K562 (cell line): Measurements from ENCODE around the gene ACER1. TPM values are rescaled to one million over a fixed set of nuclear protein-coding genes. Genes with fewer than 3 reads are reported as not detected.

Source experiments
- BHLHE40 ChIP-seq: IDR thresholded peaks from 2 replicates; pipeline ENCODE4 v1.6.1; 2011; ENCODE audit warnings: low read length, improper control_type of control experiment
- BRD4 ChIP-seq: fragments of 200-600 bp; sonication (generic); IDR thresholded peaks from 2 replicates; pipeline ENCODE4 v1.6.1; 2017; ENCODE audit warnings: inconsistent platforms
- ESRRA ChIP-seq: fragments of 450-650 bp; IDR thresholded peaks from 2 replicates; pipeline ENCODE4 v1.6.1; 2014; ENCODE audit warnings: low read depth, mild to moderate bottlenecking, moderate library complexity, borderline replicate concordance
- HCFC1 ChIP-seq: IDR thresholded peaks from 2 replicates; pipeline ENCODE4 v1.6.1; 2012; ENCODE audit warnings: low read depth, low read length, improper control_type of control experiment
- HLTF ChIP-seq: fragments of 450-650 bp; IDR thresholded peaks from 2 replicates; pipeline ENCODE4 v1.6.1; 2016
- HMGN3 ChIP-seq: IDR thresholded peaks from 2 replicates; pipeline ENCODE4 v1.6.1; 2011; ENCODE audit warnings: borderline replicate concordance, low read depth, mild to moderate bottlenecking, mixed read lengths, low read length; ENCODE audit not compliant: insufficient read length; ENCODE audit errors: extremely low read depth
- MCM3 ChIP-seq: fragments of 450-650 bp; IDR thresholded peaks from 2 replicates; pipeline ENCODE4 v1.6.1; 2016
- MEF2D ChIP-seq: conservative IDR thresholded peaks from 2 replicates; pipeline ENCODE4 v1.6.1; 2016; ENCODE audit warnings: low read depth, missing genetic modification characterization, missing compliant biosample characterization
- NFIC ChIP-seq: fragments of 450-650 bp; IDR thresholded peaks from 2 replicates; pipeline ENCODE4 v1.6.1; 2017; ENCODE audit warnings: mild to moderate bottlenecking, inconsistent platforms
- NONO ChIP-seq, 2 experiments: fragments of 200-400 bp in 1 of 2; fragments of 450-650 bp in 1 of 2; formaldehyde crosslinking in 1 of 2; IDR thresholded peaks; 2 replicates each; pipeline ENCODE4 v1.6.1; 2017; ENCODE audit warnings: low read depth in 2 of 2, mild to moderate bottlenecking in 2 of 2, moderate library complexity in 2 of 2, low read length in 1 of 2
- NR3C1 ChIP-seq: sonication (generic); formaldehyde crosslinking; IDR thresholded peaks from 2 replicates; pipeline ENCODE4 v1.8.1; 2022; ENCODE audit warnings: missing genetic modification reagents
- POLR2H ChIP-seq: IDR thresholded peaks from 2 replicates; pipeline ENCODE4 v1.6.1; 2016; ENCODE audit warnings: missing genetic modification characterization, low read depth, mild to moderate bottlenecking, control low read depth, missing compliant biosample characterization, moderate library complexity
- PURB ChIP-seq: sonication (generic); formaldehyde crosslinking; IDR thresholded peaks from 2 replicates; pipeline ENCODE4 v1.9.0; 2021; ENCODE audit warnings: low read depth, mild to moderate bottlenecking, missing genetic modification reagents
- RAD21 ChIP-seq, 2 experiments: fragments of 250-450 bp in 1 of 2; fragments of 450-650 bp in 1 of 2; sonication (Bioruptor Pico) in 1 of 2; formaldehyde crosslinking in 1 of 2; IDR thresholded peaks in 1 of 2; conservative IDR thresholded peaks in 1 of 2; 2 replicates each; pipeline versions ENCODE4 v1.4.0 to v1.8.0; 2020 to 2022; ENCODE audit warnings: mild to moderate bottlenecking in 2 of 2, moderate library complexity in 1 of 2
- SETDB1 ChIP-seq: IDR thresholded peaks from one replicate; pipeline ENCODE4 v1.6.1; 2012; ENCODE audit warnings: low read length, control low read depth, inconsistent platforms
- SMAD4 ChIP-seq: fragments of 250-450 bp; sonication (Bioruptor Pico); conservative IDR thresholded peaks from 2 replicates; pipeline ENCODE4 v1.8.0; 2021; ENCODE audit warnings: inconsistent platforms, mild to moderate bottlenecking, moderate library complexity
- SRF ChIP-seq, 2 experiments: fragments of 250-450, 450-650 bp in 1 of 2; sonication (Bioruptor Pico) in 1 of 2; sonication (generic) in 1 of 2; formaldehyde crosslinking; IDR thresholded peaks; 2 replicates each; pipeline versions ENCODE4 v1.5.0 to v1.5.1; 2020 to 2022; ENCODE audit warnings: mild to moderate bottlenecking in 1 of 2, missing genetic modification reagents in 1 of 2
- TAF15 ChIP-seq: fragments of 200-400 bp; formaldehyde crosslinking; IDR thresholded peaks from 2 replicates; pipeline ENCODE4 v1.6.1; 2017; ENCODE audit warnings: mild to moderate bottlenecking, low read depth, low read length, moderate library complexity
- TCF3 ChIP-seq: sonication (generic); formaldehyde crosslinking; IDR thresholded peaks from 2 replicates; pipeline ENCODE4 v1.4.0; 2020; ENCODE audit warnings: mild to moderate bottlenecking, missing genetic modification reagents
- ZEB2 ChIP-seq: fragments of 450-650 bp; IDR thresholded peaks from 2 replicates; pipeline ENCODE4 v1.6.1; 2016
- ZNF143 ChIP-seq: sonication (generic); formaldehyde crosslinking; IDR thresholded peaks from 2 replicates; pipeline ENCODE4 v1.9.0; 2022; ENCODE audit warnings: mild to moderate bottlenecking, missing genetic modification reagents
- ZNF197 ChIP-seq: fragments of 200-800 bp; sonication (Bioruptor generic); IDR thresholded peaks from 2 replicates; pipeline ENCODE4 v1.6.1; 2016; ENCODE audit warnings: low read depth, missing genetic modification characterization, missing compliant biosample characterization
- ZNF239 ChIP-seq: fragments of 250-450 bp; sonication (Bioruptor Pico); IDR thresholded peaks from 2 replicates; pipeline ENCODE4 v1.4.0; 2020; ENCODE audit warnings: mild to moderate bottlenecking
- ZNF347 ChIP-seq: fragments of 450-650 bp; formaldehyde crosslinking; IDR thresholded peaks from 2 replicates; pipeline ENCODE4 v1.4.0; 2020; ENCODE audit warnings: low read depth, mild to moderate bottlenecking, moderate library complexity
- ZZZ3 ChIP-seq: fragments of 450-650 bp; IDR thresholded peaks from 2 replicates; pipeline ENCODE4 v1.6.1; 2016; ENCODE audit warnings: antibody characterized with exemption, mild to moderate bottlenecking, moderate library complexity
- polyA plus RNA-seq, 8 experiments: library from polyadenylated mRNA; depleted of rRNA in 4 of 8; stranded (reverse) in 5 of 8; unstranded in 3 of 8; fragments of >200 nt; fragmentation: Nextera tagmentation in 2 of 8; fragmentation: Illumina TruSeq in 1 of 8; extraction: Ambion mirVana in 2 of 8; extraction: Trizol in 1 of 8; gene quantifications; 2 replicates each; pipeline versions ENCODE4 v1.2.1 to v1.2.3, GENCODE V29; 2011 to 2014; ENCODE audit warnings: inconsistent platforms in 1 of 8, missing spikeins in 1 of 8
- total RNA-seq, 7 experiments: library from RNA; depleted of rRNA in 6 of 7; stranded (reverse); fragments of >200 nt in 6 of 7; fragmentation: Illumina TruSeq in 2 of 7; extraction: Trizol in 2 of 7; gene quantifications; 2 replicates each; pipeline versions ENCODE4 v1.2.1 to v1.2.3, GENCODE V29; 2011 to 2021; ENCODE audit warnings: low replicate concordance in 1 of 7
- TF ChIP-seq, protein P1 (sequence below): fragments of 450-650 bp; IDR thresholded peaks from 2 replicates; pipeline ENCODE4 v1.6.1; 2016; ENCODE audit warnings: low read depth, mild to moderate bottlenecking, moderate library complexity
- TF ChIP-seq, protein P2 (sequence below): sonication (generic); formaldehyde crosslinking; IDR thresholded peaks from 2 replicates; pipeline ENCODE4 v1.8.0; 2023; ENCODE audit warnings: missing genetic modification reagents, mild to moderate bottlenecking, borderline replicate concordance

ACER1 gene
- total and polyA plus RNA-seq, 9 of the 15 experiments (the other 6 are each of a cell fraction or from before 2014, with no cell fraction given) = not detected

DNA sequence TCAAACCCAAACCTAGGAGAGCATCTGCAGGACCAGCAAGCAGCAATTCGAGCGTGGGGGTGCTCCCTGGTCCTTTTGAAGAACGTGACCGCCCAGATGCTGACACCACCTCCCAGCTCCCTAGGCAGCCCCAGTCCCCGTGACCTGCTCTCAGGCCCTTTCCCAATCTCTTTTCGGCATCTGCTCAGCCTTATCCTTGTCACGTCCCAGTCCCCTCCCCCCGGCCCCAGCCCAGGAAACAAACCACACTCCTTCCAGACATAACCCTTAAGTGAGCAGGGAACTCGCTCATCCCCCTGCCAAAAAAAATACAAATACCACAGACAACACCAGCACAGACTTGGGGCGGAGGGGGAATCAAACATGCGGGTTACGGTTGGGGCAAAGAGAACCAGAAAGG is 57.0 kb downstream of the ACER1 start (continued):
- TF ChIP-seq PURB (CRISPR knock-in tag) = no peak
- TF ChIP-seq NONO (IDR thresholded peaks at IDR 0.05; ENCODE audit: low read depth in 2 of 2, low read length in 1 of 2) = no peak
- no peak for TF ChIP-seq TAF15
- TF ChIP-seq BHLHE40 = peak; percentile 98
- TF ChIP-seq, protein P1, sequence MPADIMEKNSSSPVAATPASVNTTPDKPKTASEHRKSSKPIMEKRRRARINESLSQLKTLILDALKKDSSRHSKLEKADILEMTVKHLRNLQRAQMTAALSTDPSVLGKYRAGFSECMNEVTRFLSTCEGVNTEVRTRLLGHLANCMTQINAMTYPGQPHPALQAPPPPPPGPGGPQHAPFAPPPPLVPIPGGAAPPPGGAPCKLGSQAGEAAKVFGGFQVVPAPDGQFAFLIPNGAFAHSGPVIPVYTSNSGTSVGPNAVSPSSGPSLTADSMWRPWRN = peak; percentile 82
- no peak for TF ChIP-seq SRF (CRISPR knock-in tag; IDR thresholded peaks at IDR 0.05)
- TF ChIP-seq TCF3 (CRISPR knock-in tag) = peak; percentile 62
- no peak for TF ChIP-seq HCFC1
- TF ChIP-seq NR3C1 (CRISPR knock-in tag) = no peak
- TF ChIP-seq ZNF197 = no peak
- TF ChIP-seq ZZZ3 = no peak
- peak; percentile 71; the same call in 1 of the 2 replicates for TF ChIP-seq SMAD4
- no peak for TF ChIP-seq MCM3
- TF ChIP-seq ZNF143 = no peak
- no peak for TF ChIP-seq BRD4
- TF ChIP-seq NFIC = no peak
- no peak for TF ChIP-seq POLR2H (tag)
- TF ChIP-seq ESRRA = peak; percentile 35; the same call in 1 of the 2 replicates
- TF ChIP-seq SETDB1 = no peak
- no peak for TF ChIP-seq HMGN3
- TF ChIP-seq HLTF = no peak
- TF ChIP-seq, protein P2, sequence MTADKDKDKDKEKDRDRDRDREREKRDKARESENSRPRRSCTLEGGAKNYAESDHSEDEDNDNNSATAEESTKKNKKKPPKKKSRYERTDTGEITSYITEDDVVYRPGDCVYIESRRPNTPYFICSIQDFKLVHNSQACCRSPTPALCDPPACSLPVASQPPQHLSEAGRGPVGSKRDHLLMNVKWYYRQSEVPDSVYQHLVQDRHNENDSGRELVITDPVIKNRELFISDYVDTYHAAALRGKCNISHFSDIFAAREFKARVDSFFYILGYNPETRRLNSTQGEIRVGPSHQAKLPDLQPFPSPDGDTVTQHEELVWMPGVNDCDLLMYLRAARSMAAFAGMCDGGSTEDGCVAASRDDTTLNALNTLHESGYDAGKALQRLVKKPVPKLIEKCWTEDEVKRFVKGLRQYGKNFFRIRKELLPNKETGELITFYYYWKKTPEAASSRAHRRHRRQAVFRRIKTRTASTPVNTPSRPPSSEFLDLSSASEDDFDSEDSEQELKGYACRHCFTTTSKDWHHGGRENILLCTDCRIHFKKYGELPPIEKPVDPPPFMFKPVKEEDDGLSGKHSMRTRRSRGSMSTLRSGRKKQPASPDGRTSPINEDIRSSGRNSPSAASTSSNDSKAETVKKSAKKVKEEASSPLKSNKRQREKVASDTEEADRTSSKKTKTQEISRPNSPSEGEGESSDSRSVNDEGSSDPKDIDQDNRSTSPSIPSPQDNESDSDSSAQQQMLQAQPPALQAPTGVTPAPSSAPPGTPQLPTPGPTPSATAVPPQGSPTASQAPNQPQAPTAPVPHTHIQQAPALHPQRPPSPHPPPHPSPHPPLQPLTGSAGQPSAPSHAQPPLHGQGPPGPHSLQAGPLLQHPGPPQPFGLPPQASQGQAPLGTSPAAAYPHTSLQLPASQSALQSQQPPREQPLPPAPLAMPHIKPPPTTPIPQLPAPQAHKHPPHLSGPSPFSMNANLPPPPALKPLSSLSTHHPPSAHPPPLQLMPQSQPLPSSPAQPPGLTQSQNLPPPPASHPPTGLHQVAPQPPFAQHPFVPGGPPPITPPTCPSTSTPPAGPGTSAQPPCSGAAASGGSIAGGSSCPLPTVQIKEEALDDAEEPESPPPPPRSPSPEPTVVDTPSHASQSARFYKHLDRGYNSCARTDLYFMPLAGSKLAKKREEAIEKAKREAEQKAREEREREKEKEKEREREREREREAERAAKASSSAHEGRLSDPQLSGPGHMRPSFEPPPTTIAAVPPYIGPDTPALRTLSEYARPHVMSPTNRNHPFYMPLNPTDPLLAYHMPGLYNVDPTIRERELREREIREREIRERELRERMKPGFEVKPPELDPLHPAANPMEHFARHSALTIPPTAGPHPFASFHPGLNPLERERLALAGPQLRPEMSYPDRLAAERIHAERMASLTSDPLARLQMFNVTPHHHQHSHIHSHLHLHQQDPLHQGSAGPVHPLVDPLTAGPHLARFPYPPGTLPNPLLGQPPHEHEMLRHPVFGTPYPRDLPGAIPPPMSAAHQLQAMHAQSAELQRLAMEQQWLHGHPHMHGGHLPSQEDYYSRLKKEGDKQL (CRISPR knock-in tag) = no peak
- no peak for TF ChIP-seq ZNF347 (CRISPR knock-in tag)
- no peak for TF ChIP-seq ZNF239
- TF ChIP-seq ZEB2 = peak; percentile 70
- TF ChIP-seq RAD21 (CRISPR knock-in tag; conservative IDR thresholded peaks at IDR 0.05 in 1 of 2, IDR thresholded peaks at IDR 0.05 in 1 of 2) = no peak; a peak in 1 of 4 replicates
- TF ChIP-seq MEF2D = no peak
